Kidney (tissue), 14 donors: ENCODE data around the gene GDPD5. TPM values are rescaled to one million over a fixed set of nuclear protein-coding genes. Genes with fewer than 3 reads are reported as not detected.

Experiments used
- DNase-seq, 5 donors: peaks; one replicate each; pipeline ENCODE4 v3.0.0-alpha.2; 2013 to 2020
- FAIRE-seq: peaks from 2 replicates; lab custom pipeline; 2012; peaks lifted over from hg19 to GRCh38; lab: Jason Lieb, UNC
- H3K27ac ChIP-seq, 2 donors: one replicate each; pipeline ENCODE4 v1.7.0; 2013; ENCODE audit warnings: low read depth in 2 of 2, low read length in 2 of 2, inconsistent platforms in 1 of 2
- H3K27me3 ChIP-seq: one replicate; pipeline ENCODE4 v1.7.1; 2013; ENCODE audit warnings: low read length, inconsistent platforms; ENCODE audit not compliant: control insufficient read depth, insufficient read depth
- H3K36me3 ChIP-seq, 3 donors: one replicate each; pipeline versions ENCODE4 v1.7.0 to v1.7.1; 2013; ENCODE audit warnings: low read length in 3 of 3, control low read depth in 1 of 3, inconsistent platforms in 1 of 3; ENCODE audit not compliant: insufficient read depth in 3 of 3, control insufficient read depth in 2 of 3
- H3K4me1 ChIP-seq, 3 donors: one replicate each; pipeline versions ENCODE4 v1.7.0 to v1.7.1; 2013; ENCODE audit warnings: low read length in 3 of 3, inconsistent platforms in 1 of 3, low read depth in 1 of 3; ENCODE audit not compliant: control insufficient read depth in 2 of 3, insufficient read depth in 2 of 3
- H3K4me3 ChIP-seq, 3 donors: one replicate each; pipeline versions ENCODE4 v1.7.0 to v1.8.1; 2013; ENCODE audit warnings: low read length in 3 of 3, control low read depth in 1 of 3, inconsistent platforms in 1 of 3
- H3K9ac ChIP-seq, 3 donors: one replicate each; pipeline versions ENCODE4 v1.7.0 to v1.7.1; 2013; ENCODE audit warnings: low read length in 3 of 3, control low read depth in 1 of 3, inconsistent platforms in 1 of 3
- H3K9me3 ChIP-seq, 3 donors: one replicate each; pipeline versions ENCODE4 v1.7.0 to v1.7.1; 2013; ENCODE audit warnings: low read length in 3 of 3, control low read depth in 1 of 3, inconsistent platforms in 1 of 3; ENCODE audit not compliant: control insufficient read depth in 2 of 3, insufficient read depth in 1 of 3
- intact Hi-C: fragments of 100-400 bp; cut with DNase I; formaldehyde crosslinking; loops from one replicate; pipeline ENCODE4 v1.11.1; 2022
- polyA plus RNA-seq: library from polyadenylated mRNA; stranded (reverse); fragments of 350-450 nt; fragmentation: Illumina TruSeq; extraction: RNeasy Lipid Tissue Mini Kit (QIAGEN cat#74804); gene quantifications from one replicate; pipeline ENCODE4 v1.2.3, GENCODE V29; 2014; ENCODE audit warnings: low read depth, low replicate concordance; ENCODE audit not compliant: insufficient read depth
- total RNA-seq: library from RNA; stranded (reverse); fragmentation: NEBNext Ultra II Directional; extraction: Animal tissue kit (Norgen Biotek cat#: 25700); gene quantifications from one replicate; pipeline ENCODE4 v1.2.1, GENCODE V29; 2021
- TF ChIP-seq, protein P1 (sequence below): IDR thresholded peaks from 3 replicates; pipeline ENCODE4 v1.5.1; 2012; ENCODE audit warnings: mild to moderate bottlenecking, moderate library complexity, borderline replicate concordance; ENCODE audit not compliant: insufficient read depth; ENCODE audit errors: extremely low read depth
- donor health status: control.
- donor health status: control.
- donor health status: control.
- donor health status: control.
- donor health status: control.
- donor health status: DM: yes; HTN: yes; CAD: no.
- donor health status: Normal renal cell carcinoma (clear cell type).

Gene GDPD5
- total and polyA plus RNA-seq, 2 donors from 2014 or later = 3.9 to 11.4 TPM

DNA sequence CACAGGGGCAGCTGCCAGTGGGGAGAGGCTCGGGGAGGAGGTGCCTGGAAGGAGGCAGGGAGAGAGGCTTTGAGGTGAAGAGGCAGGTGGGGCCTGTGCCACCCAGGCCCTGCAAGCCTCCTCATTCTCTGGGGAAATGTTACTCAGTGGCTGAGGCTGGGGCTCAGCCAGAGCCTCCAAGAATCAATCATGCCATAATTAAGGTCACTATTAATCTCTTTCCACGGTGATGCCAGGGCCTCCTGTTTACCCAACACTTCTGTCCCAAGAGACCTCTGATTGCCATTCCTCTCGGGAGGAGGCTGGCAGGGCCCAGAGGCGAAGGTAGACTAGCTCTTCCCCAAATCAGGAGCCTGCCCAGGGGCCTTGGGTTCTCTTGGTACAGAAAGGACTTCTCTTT is 38.4 kb downstream of the GDPD5 start:
- H3K27ac ChIP-seq = no peak overlapping the region
- DNase-seq = peak in 1 of 5 donors; percentile 29
- no peak for FAIRE-seq
- TF ChIP-seq, protein P1, sequence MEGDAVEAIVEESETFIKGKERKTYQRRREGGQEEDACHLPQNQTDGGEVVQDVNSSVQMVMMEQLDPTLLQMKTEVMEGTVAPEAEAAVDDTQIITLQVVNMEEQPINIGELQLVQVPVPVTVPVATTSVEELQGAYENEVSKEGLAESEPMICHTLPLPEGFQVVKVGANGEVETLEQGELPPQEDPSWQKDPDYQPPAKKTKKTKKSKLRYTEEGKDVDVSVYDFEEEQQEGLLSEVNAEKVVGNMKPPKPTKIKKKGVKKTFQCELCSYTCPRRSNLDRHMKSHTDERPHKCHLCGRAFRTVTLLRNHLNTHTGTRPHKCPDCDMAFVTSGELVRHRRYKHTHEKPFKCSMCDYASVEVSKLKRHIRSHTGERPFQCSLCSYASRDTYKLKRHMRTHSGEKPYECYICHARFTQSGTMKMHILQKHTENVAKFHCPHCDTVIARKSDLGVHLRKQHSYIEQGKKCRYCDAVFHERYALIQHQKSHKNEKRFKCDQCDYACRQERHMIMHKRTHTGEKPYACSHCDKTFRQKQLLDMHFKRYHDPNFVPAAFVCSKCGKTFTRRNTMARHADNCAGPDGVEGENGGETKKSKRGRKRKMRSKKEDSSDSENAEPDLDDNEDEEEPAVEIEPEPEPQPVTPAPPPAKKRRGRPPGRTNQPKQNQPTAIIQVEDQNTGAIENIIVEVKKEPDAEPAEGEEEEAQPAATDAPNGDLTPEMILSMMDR = no peak
- peaks cover 0 to 3% (median 0%) of the 10 kb centered on the region in 3 donors for H3K4me1 ChIP-seq
- H3K4me3 ChIP-seq = no peak overlapping the region
- H3K9me3 ChIP-seq = no peaks in the 10 kb centered on the region
- intact Hi-C loops = no loop called here
- H3K9ac ChIP-seq = no peak overlapping the region
- H3K36me3 ChIP-seq = no peaks in the 10 kb centered on the region
- no peaks in the 10 kb centered on the region for H3K27me3 ChIP-seq

DNA sequence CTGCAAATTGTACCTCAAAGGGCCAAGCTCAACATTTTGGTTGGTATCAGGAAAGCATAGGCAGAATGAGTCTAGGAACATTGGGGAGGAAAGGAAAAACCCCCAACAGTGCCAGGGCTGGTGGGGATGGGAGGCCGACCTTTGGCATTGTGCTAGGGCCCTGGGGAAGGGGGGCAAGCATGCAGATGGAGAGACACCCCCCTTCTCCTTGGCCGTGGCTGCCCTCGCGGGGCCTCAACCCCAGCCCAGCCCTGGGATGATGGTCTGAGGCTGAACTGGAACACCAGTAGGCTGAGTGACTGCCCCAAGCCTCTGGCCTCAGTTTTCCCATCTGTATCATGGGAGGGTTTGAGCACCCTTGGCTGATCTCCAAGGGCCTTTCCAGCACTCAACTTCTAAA is 40.0 kb downstream of the GDPD5 start:
- Histone ChIP-seq H3K27me3 (no peaks in the 10 kb centered on the region), H3K9ac (no peak overlapping the region), H3K27ac (no peak overlapping the region), H3K4me3 (no peak overlapping the region), H3K4me1 (peaks cover 0 to 3% (median 0%) of the 10 kb centered on the region in 3 donors), H3K36me3 (no peaks in the 10 kb centered on the region), H3K9me3 (no peaks in the 10 kb centered on the region)
- TF ChIP-seq, protein P1 = no peak
- intact Hi-C loops = no loop called here
- DNase-seq = peak in 1 of 5 donors; percentile 21
- FAIRE-seq = no peak

DNA sequence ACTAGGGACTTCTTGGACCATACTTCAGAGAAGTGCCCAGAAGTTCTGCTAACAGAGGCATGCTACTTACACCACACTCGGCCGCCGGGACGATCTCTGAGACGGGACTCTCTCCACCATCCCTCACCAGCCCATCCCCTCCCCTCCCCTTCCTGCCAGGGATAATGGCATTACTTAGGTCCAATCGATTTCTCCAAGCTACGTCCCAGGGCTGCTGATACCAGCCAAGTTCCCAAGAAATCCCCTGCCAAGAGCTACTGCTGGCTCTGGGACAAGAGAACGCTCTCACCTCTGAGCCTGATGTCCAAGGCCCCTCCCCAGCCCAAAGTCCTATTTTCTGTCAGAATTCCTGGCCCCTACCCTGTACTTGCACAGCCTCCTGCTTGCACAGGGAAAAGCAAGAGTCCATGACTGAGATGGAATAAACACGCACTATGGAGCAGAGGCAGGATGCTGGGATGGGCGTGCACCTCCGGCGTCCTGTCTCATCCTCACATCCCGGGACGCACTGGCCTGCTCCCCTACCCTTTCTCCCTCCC is 42.7 kb downstream of the GDPD5 start:
- Histone ChIP-seq H3K27me3 (no peaks in the 10 kb centered on the region), H3K36me3 (no peaks in the 10 kb centered on the region), H3K4me3 (no peak overlapping the region), H3K4me1 (peaks cover 0 to 3% (median 0%) of the 10 kb centered on the region in 3 donors), H3K9ac (no peak overlapping the region), H3K27ac (no peak overlapping the region), H3K9me3 (no peaks in the 10 kb centered on the region)
- TF ChIP-seq, protein P1 = no peak
- DNase-seq (peak in 1 of 5 donors; percentile 32), FAIRE-seq (no peak)
- intact Hi-C loops = no loop called here
